GM18498 (cell line): Measurements from ENCODE around the gene GATA3.

ENCODE experiments used
- ATAC-seq: cut with Tn5 transposase; IDR thresholded peaks from one replicate; pipeline ENCODE4 v1.9.1; 2021; ENCODE audit warnings: mild to moderate bottlenecking, moderate library complexity; ENCODE audit not compliant: unreplicated experiment

GATA3 gene

GRCh38 chr10:8063128-8063908, 8.8 kb downstream of the GATA3 start:
- no peak for ATAC-seq

DNA sequence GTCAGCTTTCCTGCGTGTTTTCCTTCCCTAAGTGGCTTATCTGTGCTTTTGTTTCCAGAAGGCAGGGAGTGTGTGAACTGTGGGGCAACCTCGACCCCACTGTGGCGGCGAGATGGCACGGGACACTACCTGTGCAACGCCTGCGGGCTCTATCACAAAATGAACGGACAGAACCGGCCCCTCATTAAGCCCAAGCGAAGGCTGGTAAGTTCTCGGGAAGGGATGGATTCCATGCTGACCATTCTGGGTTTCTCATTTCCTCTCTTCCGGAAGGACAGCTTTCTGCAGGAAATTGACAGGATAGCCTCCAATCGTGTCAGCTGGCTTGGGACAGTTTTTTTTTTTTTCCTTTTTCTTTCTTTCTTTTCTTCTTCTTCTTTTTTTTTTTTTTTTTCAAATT, 9.4 kb downstream of the GATA3 start:
- ATAC-seq: no peak

GRCh38 chr10:8064436-8064835, 9.9 kb downstream of the GATA3 start:
- ATAC-seq: no peak

GRCh38 chr10:8065651-8066050, 11.2 kb downstream of the GATA3 start:
- ATAC-seq: no peak

GRCh38 chr10:8066124-8066523, 11.6 kb downstream of the GATA3 start:
- no peak for ATAC-seq

DNA sequence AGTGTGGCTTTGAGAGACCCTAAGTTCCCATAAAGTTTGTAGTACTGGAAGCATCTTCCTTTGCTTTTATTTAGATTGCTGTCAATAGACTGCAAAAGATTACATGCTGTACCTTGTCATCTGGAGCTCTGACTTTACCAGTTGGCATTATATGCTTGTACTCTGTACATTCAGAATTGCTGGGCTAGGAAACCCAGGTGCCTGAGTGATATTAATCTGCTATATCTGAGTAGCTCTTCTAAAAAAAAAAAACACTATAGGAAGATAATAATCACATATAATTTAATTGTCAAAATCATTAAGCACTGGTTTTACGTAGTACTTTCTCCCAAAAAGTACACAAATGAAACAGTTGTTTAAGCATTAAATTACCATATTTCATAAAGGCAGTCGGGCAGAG, 12.3 kb downstream of the GATA3 start:
- no peak for ATAC-seq

GRCh38 chr10:8069108-8069507, 14.6 kb downstream of the GATA3 start:
- ATAC-seq: peak; percentile 52

DNA sequence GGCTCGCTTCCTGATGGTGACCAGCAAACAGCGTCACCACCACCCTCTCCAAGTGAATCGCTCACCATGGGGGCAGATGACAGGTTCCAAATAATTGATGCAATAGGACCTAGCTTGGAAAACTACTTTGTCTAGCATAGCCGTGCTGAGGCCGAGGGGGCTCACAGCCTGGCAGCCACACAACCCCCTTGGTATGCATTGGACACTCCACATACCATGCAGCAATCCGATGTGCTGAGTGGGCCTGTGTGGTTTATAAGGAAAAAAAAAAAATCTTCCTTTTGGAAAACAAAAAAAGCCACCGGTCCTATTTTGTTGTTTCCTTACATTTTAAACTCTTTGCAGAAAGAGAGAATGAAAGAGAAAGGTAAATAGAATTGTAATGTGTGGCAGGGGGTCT, 15.1 kb downstream of the GATA3 start:
- ATAC-seq: no peak

- no peak for ATAC-seq
Measured at GRCh38 chr10:8070440-8070839, 16.0 kb downstream of the GATA3 start.

DNA sequence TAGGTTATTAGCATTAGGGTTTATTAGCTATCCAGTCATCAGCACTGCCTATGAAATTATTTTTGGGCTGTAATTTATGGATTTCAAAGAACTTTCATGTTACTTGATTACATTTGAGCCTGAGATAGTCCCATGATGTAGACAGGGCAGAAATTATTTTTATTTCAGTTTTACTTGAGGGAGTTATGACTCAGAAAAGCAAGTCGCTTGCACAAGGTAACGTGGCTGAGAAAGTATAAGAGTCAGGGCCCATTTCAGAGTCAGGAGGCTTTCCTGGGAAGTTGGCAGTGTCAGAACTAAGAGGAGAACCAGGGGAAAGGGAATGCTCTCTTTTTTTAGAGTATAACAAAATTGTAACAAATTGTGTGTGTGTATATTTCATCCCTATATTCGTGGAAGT, 16.5 kb downstream of the GATA3 start:
- ATAC-seq: no peak

GRCh38 chr10:8071666-8072065, 17.2 kb downstream of the GATA3 start:
- no peak for ATAC-seq

- ATAC-seq: no peak
Measured at GRCh38 chr10:8072211-8072610, 17.7 kb downstream of the GATA3 start.

- no peak for ATAC-seq
Measured at GRCh38 chr10:8073691-8074416, 19.4 kb downstream of the GATA3 start.

- no peak for ATAC-seq
Measured at GRCh38 chr10:8074881-8075280, 20.4 kb downstream of the GATA3 start.

DNA sequence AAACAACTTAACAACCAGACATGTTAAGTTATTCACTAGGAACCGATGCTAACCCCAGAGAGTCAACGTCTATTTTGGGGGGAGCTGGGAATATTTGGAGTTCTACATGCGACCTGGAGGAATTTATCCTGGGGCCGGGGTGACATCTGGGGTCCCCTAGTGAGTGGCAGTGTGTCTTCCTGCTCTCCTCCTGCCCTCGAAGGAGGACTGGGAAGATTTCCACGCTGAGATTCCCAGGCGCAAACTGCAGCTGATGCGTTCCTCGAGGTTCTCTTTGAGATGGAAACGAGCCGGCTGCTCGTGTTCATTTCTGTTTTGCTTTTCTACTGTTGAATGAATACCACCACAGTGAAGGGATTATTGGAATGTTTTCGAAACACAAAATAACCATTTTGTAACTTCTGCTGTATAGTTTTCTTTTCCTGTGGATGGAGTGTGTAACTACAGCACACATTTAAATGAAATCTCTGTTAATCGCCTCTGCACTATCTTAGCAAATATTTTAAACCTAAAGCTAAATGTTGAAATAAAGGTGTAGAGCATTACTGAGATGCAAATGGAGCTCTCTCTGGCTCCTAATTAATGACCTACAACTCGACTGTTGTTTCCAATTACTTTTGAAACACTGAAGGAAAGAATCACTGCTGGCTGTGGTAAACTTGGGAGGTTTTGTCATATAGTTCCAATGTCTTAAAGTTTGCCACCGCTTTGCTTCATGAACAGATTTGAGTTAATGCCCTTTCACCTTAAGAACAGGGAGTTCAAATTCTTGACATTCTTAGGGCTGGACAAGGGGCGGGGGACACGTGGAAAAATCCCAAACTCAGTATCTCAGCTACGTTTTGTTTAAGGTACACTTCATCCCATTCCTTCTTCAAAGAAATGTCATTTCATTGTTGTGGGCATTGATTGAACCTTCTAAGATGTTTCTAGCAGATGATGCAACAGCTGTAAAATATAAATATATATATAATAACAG, 21.1 kb downstream of the GATA3 start:
- ATAC-seq: no peak

GRCh38 chr10:8076933-8077332, 22.4 kb downstream of the GATA3 start:
- ATAC-seq: no peak

DNA sequence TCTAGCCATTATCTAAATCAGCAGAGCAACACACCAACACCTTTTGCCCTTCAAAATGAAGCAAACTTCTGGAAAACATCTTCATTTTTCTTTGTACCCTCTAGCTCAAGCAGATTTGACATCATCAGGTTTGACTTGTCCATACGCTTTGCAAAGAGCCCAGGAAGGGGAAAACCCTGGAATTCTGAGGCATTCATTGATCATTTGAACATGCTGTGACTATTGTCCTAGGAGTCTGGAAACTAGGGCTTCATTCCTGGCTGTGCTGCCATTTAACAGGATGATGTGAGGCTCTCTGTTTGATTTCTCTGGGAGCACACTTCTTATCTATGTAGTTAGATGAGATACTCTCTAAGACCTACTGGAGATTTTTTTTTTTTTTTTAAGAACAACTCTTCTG, 23.5 kb downstream of the GATA3 start:
- ATAC-seq: no peak

DNA sequence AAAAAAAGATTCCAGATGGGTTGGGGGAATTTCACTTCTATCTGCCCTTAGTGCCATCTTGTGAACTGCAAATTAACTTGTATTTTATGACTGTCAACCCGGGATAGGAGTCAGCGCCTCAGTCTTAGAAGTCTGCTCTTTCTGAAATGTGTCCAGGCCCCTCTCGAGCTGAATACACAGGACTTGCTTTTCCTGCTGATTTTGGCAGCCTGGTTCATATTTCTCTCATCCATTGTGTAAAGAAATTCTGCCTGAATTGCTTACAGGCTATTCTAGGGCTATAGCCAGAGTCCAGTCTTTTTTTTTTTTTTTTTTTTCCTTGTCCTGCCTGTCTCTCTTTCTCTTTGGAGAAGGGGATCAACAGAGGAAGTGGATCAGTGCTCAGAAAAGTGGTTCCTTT, 24.6 kb downstream of the GATA3 start:
- no peak for ATAC-seq

- no peak for ATAC-seq
Measured at GRCh38 chr10:8084799-8085198, 30.3 kb downstream of the GATA3 start.

- ATAC-seq: no peak
Measured at GRCh38 chr10:8085251-8085650, 30.8 kb downstream of the GATA3 start.

- ATAC-seq: no peak
Measured at GRCh38 chr10:8086315-8086714, 31.8 kb downstream of the GATA3 start.
